ENCODE results near the gene C1QTNF8.

DNA sequence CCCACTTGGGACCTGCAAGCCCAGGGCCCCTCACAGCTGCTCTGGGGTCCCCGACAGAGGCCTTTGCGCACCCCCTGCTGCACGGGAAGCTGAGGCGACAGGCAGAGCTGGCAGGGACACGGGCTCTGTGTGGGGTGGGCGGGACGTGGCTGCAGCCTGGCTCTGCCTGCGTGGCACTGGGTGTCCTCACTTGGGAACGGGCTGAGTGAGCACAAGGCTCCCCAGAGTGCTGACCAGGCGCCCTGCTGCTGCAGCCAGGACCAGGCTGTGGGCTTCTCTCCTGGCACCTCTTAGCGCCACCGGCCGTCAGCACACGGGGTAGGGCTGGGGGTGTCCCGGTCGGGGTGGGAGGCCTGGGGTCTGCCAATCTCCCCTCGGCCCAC is 6.6 kb downstream of the C1QTNF8 start:
- TF ChIP-seq, protein P1, sequence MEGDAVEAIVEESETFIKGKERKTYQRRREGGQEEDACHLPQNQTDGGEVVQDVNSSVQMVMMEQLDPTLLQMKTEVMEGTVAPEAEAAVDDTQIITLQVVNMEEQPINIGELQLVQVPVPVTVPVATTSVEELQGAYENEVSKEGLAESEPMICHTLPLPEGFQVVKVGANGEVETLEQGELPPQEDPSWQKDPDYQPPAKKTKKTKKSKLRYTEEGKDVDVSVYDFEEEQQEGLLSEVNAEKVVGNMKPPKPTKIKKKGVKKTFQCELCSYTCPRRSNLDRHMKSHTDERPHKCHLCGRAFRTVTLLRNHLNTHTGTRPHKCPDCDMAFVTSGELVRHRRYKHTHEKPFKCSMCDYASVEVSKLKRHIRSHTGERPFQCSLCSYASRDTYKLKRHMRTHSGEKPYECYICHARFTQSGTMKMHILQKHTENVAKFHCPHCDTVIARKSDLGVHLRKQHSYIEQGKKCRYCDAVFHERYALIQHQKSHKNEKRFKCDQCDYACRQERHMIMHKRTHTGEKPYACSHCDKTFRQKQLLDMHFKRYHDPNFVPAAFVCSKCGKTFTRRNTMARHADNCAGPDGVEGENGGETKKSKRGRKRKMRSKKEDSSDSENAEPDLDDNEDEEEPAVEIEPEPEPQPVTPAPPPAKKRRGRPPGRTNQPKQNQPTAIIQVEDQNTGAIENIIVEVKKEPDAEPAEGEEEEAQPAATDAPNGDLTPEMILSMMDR (conservative IDR thresholded peaks at IDR 0.05; ENCODE audit: low read length) = no peak
- TF ChIP-seq EZH2phosphoT487 (IDR thresholded peaks at IDR 0.05; ENCODE audit: borderline replicate concordance, low read depth, low read length) = no peak
